WERI-Rb-1 (cell line): ENCODE data around the gene NMNAT1.

Experiments used
- DNase-seq: peaks from one replicate; pipeline ENCODE4 v3.0.0-alpha.2; 2020
- H3K27ac ChIP-seq: fragments of 250-450 bp; sonication (Bioruptor Pico); 2 replicates; pipeline ENCODE4 v1.5.1; 2020; ENCODE audit warnings: mild to moderate bottlenecking, moderate library complexity
- H3K27me3 ChIP-seq: fragments of 250-450 bp; sonication (Bioruptor Pico); 2 replicates; pipeline ENCODE4 v1.5.1; 2021; ENCODE audit warnings: mild to moderate bottlenecking, low read depth, moderate library complexity; ENCODE audit not compliant: insufficient read depth, severe bottlenecking
- H3K36me3 ChIP-seq: fragments of 250-450 bp; sonication (Bioruptor Pico); 2 replicates; pipeline ENCODE4 v1.5.1; 2020; ENCODE audit warnings: mild to moderate bottlenecking, moderate library complexity
- H3K4me3 ChIP-seq: 2 replicates; pipeline ENCODE4 v1.5.1; 2011; ENCODE audit warnings: low read depth, mild to moderate bottlenecking, control low read depth, low read length
- H3K9me3 ChIP-seq: fragments of 250-450 bp; sonication (Bioruptor Pico); 2 replicates; pipeline ENCODE4 v1.5.1; 2021; ENCODE audit warnings: mild to moderate bottlenecking, moderate library complexity; ENCODE audit not compliant: severe bottlenecking
- TF ChIP-seq, protein P1 (sequence below): IDR thresholded peaks from 2 replicates; pipeline ENCODE4 v1.5.1; 2011; ENCODE audit warnings: low read depth, mild to moderate bottlenecking, control low read depth, inconsistent platforms, low read length

The NMNAT1 gene

DNA sequence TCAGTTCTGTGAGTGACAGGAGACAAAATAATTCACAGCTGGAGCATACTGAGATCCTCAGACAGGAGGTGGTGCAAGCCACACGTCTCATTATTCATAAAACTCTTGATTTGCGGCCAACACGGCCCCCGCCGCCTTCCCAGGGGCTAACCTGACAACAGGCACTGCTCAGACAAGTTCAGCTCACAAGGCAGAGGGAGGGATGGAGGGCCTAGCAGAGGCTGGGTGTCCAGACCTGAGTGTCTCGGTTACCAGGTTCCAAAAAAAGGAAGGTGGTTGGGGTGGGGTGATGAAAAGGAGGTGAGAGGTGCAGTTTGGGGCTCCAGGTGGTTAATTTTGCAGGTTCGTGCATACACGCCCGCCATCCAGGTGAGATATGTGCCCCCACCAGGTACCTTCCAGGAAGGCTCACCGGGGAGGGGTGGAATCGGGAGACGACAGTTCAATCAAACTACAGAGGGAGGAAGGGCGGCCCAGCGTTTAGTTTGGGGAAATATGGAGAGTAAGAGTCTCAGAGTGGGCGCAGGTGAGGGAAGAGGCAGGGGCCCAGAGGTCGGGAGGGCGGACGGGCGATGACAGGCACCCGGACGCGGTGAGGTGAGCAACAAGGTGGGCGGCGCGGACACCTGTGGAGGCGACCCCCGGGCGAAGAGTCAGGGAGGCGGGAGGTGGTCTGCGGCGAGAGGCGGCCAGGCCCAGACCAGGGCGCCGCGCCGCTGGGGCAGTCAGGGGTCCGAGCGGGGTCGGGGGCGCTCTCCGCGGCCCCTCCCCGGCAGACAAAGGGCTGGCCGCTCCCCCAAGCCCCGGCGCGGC, 33.8 kb upstream of the NMNAT1 start:
- peak overlapping the region; percentile 62 for H3K4me3 ChIP-seq
- TF ChIP-seq, protein P1, sequence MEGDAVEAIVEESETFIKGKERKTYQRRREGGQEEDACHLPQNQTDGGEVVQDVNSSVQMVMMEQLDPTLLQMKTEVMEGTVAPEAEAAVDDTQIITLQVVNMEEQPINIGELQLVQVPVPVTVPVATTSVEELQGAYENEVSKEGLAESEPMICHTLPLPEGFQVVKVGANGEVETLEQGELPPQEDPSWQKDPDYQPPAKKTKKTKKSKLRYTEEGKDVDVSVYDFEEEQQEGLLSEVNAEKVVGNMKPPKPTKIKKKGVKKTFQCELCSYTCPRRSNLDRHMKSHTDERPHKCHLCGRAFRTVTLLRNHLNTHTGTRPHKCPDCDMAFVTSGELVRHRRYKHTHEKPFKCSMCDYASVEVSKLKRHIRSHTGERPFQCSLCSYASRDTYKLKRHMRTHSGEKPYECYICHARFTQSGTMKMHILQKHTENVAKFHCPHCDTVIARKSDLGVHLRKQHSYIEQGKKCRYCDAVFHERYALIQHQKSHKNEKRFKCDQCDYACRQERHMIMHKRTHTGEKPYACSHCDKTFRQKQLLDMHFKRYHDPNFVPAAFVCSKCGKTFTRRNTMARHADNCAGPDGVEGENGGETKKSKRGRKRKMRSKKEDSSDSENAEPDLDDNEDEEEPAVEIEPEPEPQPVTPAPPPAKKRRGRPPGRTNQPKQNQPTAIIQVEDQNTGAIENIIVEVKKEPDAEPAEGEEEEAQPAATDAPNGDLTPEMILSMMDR = no peak
- H3K36me3 ChIP-seq = no peaks in the 10 kb centered on the region
- DNase-seq = no peak
- H3K9me3 ChIP-seq = no peaks in the 10 kb centered on the region
- H3K27me3 ChIP-seq = no peaks in the 10 kb centered on the region
- peak overlapping the region; percentile 75 for H3K27ac ChIP-seq

DNA sequence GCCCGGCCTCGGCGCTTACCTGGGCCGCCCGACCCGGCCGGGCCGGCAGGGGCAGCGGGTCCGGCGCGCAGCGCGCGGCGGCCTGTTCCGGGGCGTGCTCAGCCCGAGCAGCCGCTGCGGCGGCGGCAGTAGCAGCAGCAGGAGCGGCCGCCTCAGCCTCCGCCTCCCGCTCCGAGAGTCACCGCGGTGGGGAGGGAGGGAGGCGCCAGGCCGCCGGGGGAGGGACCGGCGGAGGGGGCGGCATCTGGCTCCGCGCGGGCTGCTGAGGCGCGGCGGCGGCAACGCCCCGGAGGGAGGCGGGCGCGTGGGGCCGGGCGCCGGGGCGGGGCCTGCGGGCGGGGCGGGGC, 33.2 kb upstream of the NMNAT1 start, which contains the start of gene CTNNBIP1:
Gene CTNNBIP1 (minus strand): TSS at position 194 of the 347 bp plus-strand sequence. CDS start 38,205 bp downstream, outside the sequence.
- Histone ChIP-seq H3K9me3 (no peaks in the 10 kb centered on the region), H3K36me3 (no peaks in the 10 kb centered on the region), H3K27me3 (no peaks in the 10 kb centered on the region), H3K4me3 (peak within 1 kb of the TSS; percentile 65), H3K27ac (peak within 1 kb of the TSS; percentile 84)
- TF ChIP-seq, protein P1 = no peak
- no peak for DNase-seq

DNA sequence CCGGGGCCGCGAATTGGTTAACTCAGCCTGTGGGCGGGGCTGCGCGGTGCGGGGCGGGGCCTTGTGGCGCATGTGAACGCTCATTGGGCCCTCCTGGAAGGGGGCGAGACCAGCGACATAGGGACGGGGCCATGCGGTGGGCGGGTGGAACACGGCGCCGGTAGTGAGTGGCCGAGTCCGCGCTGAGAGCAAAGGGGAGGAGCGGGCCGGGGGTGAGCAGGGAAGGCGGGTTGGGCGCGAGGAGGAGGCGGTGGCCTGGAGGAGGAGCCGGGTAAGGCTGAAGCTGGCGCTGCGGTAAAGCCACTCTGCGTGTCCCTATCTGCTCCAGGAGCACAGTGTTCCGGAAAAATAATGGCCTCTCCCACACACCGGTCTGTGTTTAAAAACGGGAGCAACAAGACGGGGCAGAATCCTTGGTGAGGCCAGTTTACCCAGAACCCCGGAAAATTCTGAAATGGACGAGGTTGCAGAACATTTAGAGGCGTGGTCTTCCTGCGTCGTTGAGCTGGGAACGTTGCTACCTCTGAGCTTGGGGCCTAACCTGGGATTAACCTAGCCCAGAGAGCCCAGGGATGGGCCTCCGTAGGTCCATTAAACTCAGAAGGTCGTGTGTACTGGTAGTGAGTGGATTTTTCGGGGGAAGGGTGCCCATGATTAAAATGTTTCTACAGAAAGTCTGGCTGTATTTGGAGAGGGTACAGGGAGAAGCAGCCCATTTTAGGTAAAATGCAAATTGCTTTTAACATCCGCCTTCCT, 32.7 kb upstream of the NMNAT1 start:
- peak overlapping the region; percentile 84 for H3K27ac ChIP-seq
- peak; percentile 100 for DNase-seq
- TF ChIP-seq, protein P1 = no peak
- no peaks in the 10 kb centered on the region for H3K36me3 ChIP-seq
- no peaks in the 10 kb centered on the region for H3K27me3 ChIP-seq
- H3K9me3 ChIP-seq = no peaks in the 10 kb centered on the region
- peak overlapping the region; percentile 65 for H3K4me3 ChIP-seq

DNA sequence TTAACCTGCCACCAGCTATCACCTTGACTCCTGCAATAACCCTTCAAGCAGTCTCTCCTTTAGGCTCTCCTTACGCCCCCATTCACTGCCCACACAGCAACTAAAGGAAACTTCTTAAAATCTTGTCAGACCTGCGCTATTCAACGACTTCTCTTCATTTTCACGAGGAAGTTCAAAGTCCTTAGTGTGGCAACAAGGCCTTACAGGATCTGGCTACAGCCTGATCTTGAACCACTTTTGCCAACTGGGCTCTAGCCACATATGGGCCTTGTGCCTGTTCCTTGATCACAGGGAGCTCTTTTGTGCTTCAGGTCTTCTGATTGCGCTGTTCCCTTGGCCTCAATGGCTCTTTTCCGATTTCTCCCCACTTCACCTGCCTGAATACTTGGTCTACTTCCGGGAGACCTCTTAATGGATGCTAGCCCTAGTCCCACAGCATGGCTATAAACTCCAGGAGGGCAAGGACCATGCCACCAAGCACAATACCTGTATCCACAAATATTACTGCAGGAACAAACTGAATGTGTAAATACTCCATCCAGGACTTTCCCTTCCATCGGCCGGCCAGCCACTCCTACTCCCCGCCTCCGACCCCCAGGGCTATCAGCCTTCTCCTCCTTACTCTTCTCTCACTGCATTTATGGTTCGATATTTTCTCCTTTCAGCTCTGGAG, 30.9 kb upstream of the NMNAT1 start:
- H3K27me3 ChIP-seq = no peaks in the 10 kb centered on the region
- H3K4me3 ChIP-seq = no peak overlapping the region
- H3K27ac ChIP-seq = no peak overlapping the region
- no peak for DNase-seq
- H3K36me3 ChIP-seq = no peaks in the 10 kb centered on the region
- TF ChIP-seq, protein P1 = no peak
- H3K9me3 ChIP-seq = no peaks in the 10 kb centered on the region

DNA sequence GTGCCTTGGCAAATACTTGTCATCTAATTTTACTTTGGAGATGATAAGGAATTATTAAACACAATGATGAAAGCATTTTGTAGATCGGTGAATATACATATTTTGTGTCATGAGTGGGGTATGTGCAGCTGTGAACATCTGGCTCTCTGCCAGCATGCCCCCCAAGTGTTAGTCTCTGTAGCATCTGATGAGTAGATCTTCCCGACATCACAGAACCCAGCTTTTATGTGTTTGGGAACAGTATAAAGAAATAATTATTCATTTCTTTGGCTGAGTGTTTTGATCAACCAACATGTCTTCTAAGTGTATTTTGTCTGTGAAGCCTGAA, 28.7 kb upstream of the NMNAT1 start:
- no peaks in the 10 kb centered on the region for H3K9me3 ChIP-seq
- TF ChIP-seq, protein P1 = no peak
- no peak overlapping the region for H3K27ac ChIP-seq
- no peaks in the 10 kb centered on the region for H3K27me3 ChIP-seq
- no peaks in the 10 kb centered on the region for H3K36me3 ChIP-seq
- DNase-seq = no peak
- no peak overlapping the region for H3K4me3 ChIP-seq
